IMR-90 (cell line): ENCODE measurements around the gene GRID1. TPM values are rescaled to one million over a fixed set of nuclear protein-coding genes. Genes with fewer than 3 reads are reported as not detected.

ENCODE experiments used
- ATAC-seq: fragments of 200-7000 bp; cut with Tn5 transposase; 2 replicates; pipeline ENCODE4 v1.9.1; 2020; ENCODE audit warnings: low read depth, mild to moderate bottlenecking, moderate library complexity
- BruUV-seq: library from RNA; stranded (reverse); fragments of 400-500 nt; replicated peaks from 2 replicates; lab custom pipeline; 2021; lab: Mats Ljungman, UMichigan
- CTCF ChIA-PET: fragments of 300-600 bp; formaldehyde crosslinking; extraction: SDS; loops from one replicate; lab custom pipeline; 2021; ENCODE audit warnings: antibody characterized with exemption; lab: Yijun Ruan, JAX
- POLR2A ChIA-PET: fragments of 300-600 bp; sonication (Branson Sonifier 250); formaldehyde crosslinking; loops from one replicate; lab custom pipeline; 2022; ENCODE audit warnings: antibody characterized with exemption; ENCODE audit not compliant: unreplicated experiment; lab: Charles Lee
- DNase-seq: peaks from one replicate; pipeline ENCODE4 v3.0.0; 2013
- H2AFZ ChIP-seq: replicated peaks from 2 replicates; pipeline ENCODE3; 2013; ENCODE audit warnings: low read length, mild to moderate bottlenecking; ENCODE audit not compliant: poor library complexity
- H2AK5ac ChIP-seq: 2 replicates; pipeline ENCODE4 v1.6.1; 2013; ENCODE audit warnings: low read depth, low read length, inconsistent platforms
- H2AK9ac ChIP-seq: replicated peaks from 2 replicates; pipeline ENCODE3; 2013; ENCODE audit warnings: mild to moderate bottlenecking, low read depth, low read length, moderate library complexity; ENCODE audit not compliant: poor library complexity
- H2BK120ac ChIP-seq: 2 replicates; pipeline ENCODE4 v1.6.1; 2013; ENCODE audit warnings: low read depth, low read length, inconsistent platforms
- H2BK15ac ChIP-seq: 3 replicates; pipeline ENCODE4 v1.6.1; 2013; ENCODE audit warnings: low read depth, low read length, inconsistent platforms
- H2BK20ac ChIP-seq: 2 replicates; pipeline ENCODE4 v1.6.1; 2013; ENCODE audit warnings: low read depth, mild to moderate bottlenecking, inconsistent platforms, low read length, moderate library complexity
- H2BK5ac ChIP-seq: 2 replicates; pipeline ENCODE4 v1.6.1; 2013; ENCODE audit warnings: mild to moderate bottlenecking, low read depth, low read length, inconsistent platforms; ENCODE audit not compliant: poor library complexity, severe bottlenecking
- H3K14ac ChIP-seq: replicated peaks from 2 replicates; pipeline ENCODE4 v1.6.1; 2013; ENCODE audit warnings: low read depth, low read length, inconsistent platforms
- H3K18ac ChIP-seq: 2 replicates; pipeline ENCODE4 v1.6.1; 2013; ENCODE audit warnings: low read depth, low read length, control low read depth
- H3K23ac ChIP-seq: 2 replicates; pipeline ENCODE4 v1.6.1; 2013; ENCODE audit warnings: low read depth, low read length, inconsistent platforms
- H3K27ac ChIP-seq: 2 replicates; pipeline ENCODE4 v1.5.1; 2013; ENCODE audit warnings: mild to moderate bottlenecking, control low read depth, low read length; ENCODE audit not compliant: insufficient read depth
- H3K27me3 ChIP-seq: 2 replicates; pipeline ENCODE4 v1.6.1; 2013; ENCODE audit warnings: low read length; ENCODE audit not compliant: control insufficient read depth, insufficient read depth
- H3K36me3 ChIP-seq: 2 replicates; pipeline ENCODE4 v1.6.1; 2013; ENCODE audit warnings: low read length, mixed read lengths; ENCODE audit not compliant: control insufficient read depth, insufficient read depth
- H3K4ac ChIP-seq: 2 replicates; pipeline ENCODE4 v1.6.1; 2013; ENCODE audit warnings: low read depth, low read length, inconsistent platforms
- H3K4me1 ChIP-seq: 2 replicates; pipeline ENCODE4 v1.6.1; 2013; ENCODE audit warnings: low read length, mixed read lengths; ENCODE audit not compliant: control insufficient read depth, insufficient read depth
- H3K4me2 ChIP-seq: 2 replicates; pipeline ENCODE4 v1.6.1; 2013; ENCODE audit warnings: low read depth, mild to moderate bottlenecking, control low read depth, low read length, moderate library complexity
- H3K4me3 ChIP-seq: 2 replicates; pipeline ENCODE4 v1.5.1; 2013; ENCODE audit warnings: low read depth, mild to moderate bottlenecking, control low read depth, low read length, moderate library complexity; ENCODE audit not compliant: insufficient read depth
- H3K56ac ChIP-seq: 2 replicates; pipeline ENCODE4 v1.6.1; 2013; ENCODE audit warnings: low read length, inconsistent platforms; ENCODE audit not compliant: insufficient read depth; ENCODE audit errors: extremely low read depth
- H3K79me1 ChIP-seq, 2 experiments: 2 replicates each; pipeline ENCODE4 v1.6.1; 2013; ENCODE audit warnings: low read length in 2 of 2, inconsistent platforms in 1 of 2, low read depth in 1 of 2
- H3K9ac ChIP-seq: 2 replicates; pipeline ENCODE4 v1.6.1; 2013; ENCODE audit warnings: low read depth, low read length, control low read depth
- H3K9me1 ChIP-seq: 2 replicates; pipeline ENCODE4 v1.6.1; 2013; ENCODE audit warnings: low read length, inconsistent platforms; ENCODE audit not compliant: insufficient read depth
- H3K9me3 ChIP-seq: 2 replicates; pipeline ENCODE4 v1.6.1; 2013; ENCODE audit warnings: low read length; ENCODE audit not compliant: control insufficient read depth, insufficient read depth
- H4K20me1 ChIP-seq: 2 replicates; pipeline ENCODE4 v1.6.1; 2013; ENCODE audit warnings: low read length, inconsistent platforms; ENCODE audit not compliant: insufficient read depth
- H4K5ac ChIP-seq: 2 replicates; pipeline ENCODE4 v1.6.1; 2013; ENCODE audit warnings: mild to moderate bottlenecking, low read depth, low read length, control low read depth
- H4K8ac ChIP-seq, 2 experiments: 2 replicates each; pipeline ENCODE4 v1.6.1; 2013; ENCODE audit warnings: low read depth in 2 of 2, low read length in 2 of 2, control low read depth in 1 of 2, inconsistent platforms in 1 of 2
- H4K91ac ChIP-seq: 2 replicates; pipeline ENCODE4 v1.6.1; 2013; ENCODE audit warnings: low read depth, low read length, inconsistent platforms; ENCODE audit not compliant: insufficient read depth
- CHD1 ChIP-seq: IDR thresholded peaks from 2 replicates; pipeline ENCODE4 v1.6.1; 2012; ENCODE audit warnings: low read depth, low read length, improper control_type of control experiment
- FOS ChIP-seq: fragments of 150-350 bp; IDR thresholded peaks from 2 replicates; pipeline ENCODE4 v1.6.1; 2016; ENCODE audit warnings: low read depth, low read length
- MAFK ChIP-seq: IDR thresholded peaks from 2 replicates; pipeline ENCODE4 v1.6.1; 2012; ENCODE audit warnings: low read depth, low read length, improper control_type of control experiment
- MAZ ChIP-seq: IDR thresholded peaks from 2 replicates; pipeline ENCODE4 v1.6.1; 2012; ENCODE audit warnings: low read depth, mild to moderate bottlenecking, low read length, improper control_type of control experiment, moderate library complexity, borderline replicate concordance
- NFE2L2 ChIP-seq: fragments of 150-350 bp; IDR thresholded peaks from 2 replicates; pipeline ENCODE4 v1.6.1; 2016; ENCODE audit warnings: low read depth, mild to moderate bottlenecking, low read length
- POLR2A ChIP-seq: IDR thresholded peaks from 2 replicates; pipeline ENCODE4 v1.6.1; 2012; ENCODE audit warnings: mild to moderate bottlenecking, low read depth, low read length
- RCOR1 ChIP-seq: IDR thresholded peaks from 2 replicates; pipeline ENCODE4 v1.6.1; 2012; ENCODE audit warnings: mild to moderate bottlenecking, low read length, improper control_type of control experiment; ENCODE audit not compliant: insufficient replicate concordance
- RFX5 ChIP-seq: IDR thresholded peaks from 2 replicates; pipeline ENCODE4 v1.8.0; 2012; ENCODE audit warnings: low read depth, mild to moderate bottlenecking, low read length, moderate library complexity
- WGBS, 2 experiments: methylation state at CpG; one replicate each; pipeline versions ENCODE4 v1.1.5 to v1.1.7; 2013; ENCODE audit warnings: missing lambda C conversion rate in 2 of 2; ENCODE audit not compliant: insufficient read length in 1 of 2; ENCODE audit errors: extremely low coverage in 2 of 2; 5-methylcytosine and 5-hydroxymethylcytosine counted together
- dilution Hi-C: fragments of 300-500 bp; cut with HindIII; formaldehyde crosslinking; loops from one replicate; pipeline ENCODE4 v1.14.3; 2018; ENCODE audit warnings: low sequenced_read_pairs; ENCODE audit not compliant: unreplicated experiment
- in situ Hi-C: fragments of 300-500 bp; cut with MboI; formaldehyde crosslinking; loops from 3 replicates; pipeline ENCODE4 v1.14.3; 2019; ENCODE audit warnings: low sequenced_read_pairs, inconsistent platforms, mixed read lengths
- intact Hi-C: fragments of 100-400 bp; cut with micrococcal nuclease; formaldehyde crosslinking; loops from 2 replicates; pipeline ENCODE4 v1.10.0; 2022
- polyA plus RNA-seq, 3 experiments: library from polyadenylated mRNA; depleted of rRNA; stranded (reverse); fragments of >200 nt; gene quantifications; 2 replicates each; pipeline ENCODE4 v1.2.3, GENCODE V29; 2012; ENCODE audit warnings: low replicate concordance in 1 of 3
- total RNA-seq: library from RNA; depleted of rRNA; stranded (reverse); fragments of >200 nt; gene quantifications from 2 replicates; pipeline ENCODE4 v1.2.3, GENCODE V29; 2012
- TF ChIP-seq, protein P1 (sequence below): fragments of 150-350 bp; IDR thresholded peaks from 2 replicates; pipeline ENCODE4 v1.6.1; 2017; ENCODE audit warnings: mild to moderate bottlenecking, antibody characterized with exemption, low read length, low read depth
- TF ChIP-seq, protein P2 (sequence below): conservative IDR thresholded peaks from 2 replicates; pipeline ENCODE4 v1.5.1; 2012; ENCODE audit warnings: mild to moderate bottlenecking, low read depth, low read length, improper control_type of control experiment

Gene GRID1
- total and polyA plus RNA-seq, 2 of the 4 experiments (the other 2 are of a cell fraction): not detected

DNA sequence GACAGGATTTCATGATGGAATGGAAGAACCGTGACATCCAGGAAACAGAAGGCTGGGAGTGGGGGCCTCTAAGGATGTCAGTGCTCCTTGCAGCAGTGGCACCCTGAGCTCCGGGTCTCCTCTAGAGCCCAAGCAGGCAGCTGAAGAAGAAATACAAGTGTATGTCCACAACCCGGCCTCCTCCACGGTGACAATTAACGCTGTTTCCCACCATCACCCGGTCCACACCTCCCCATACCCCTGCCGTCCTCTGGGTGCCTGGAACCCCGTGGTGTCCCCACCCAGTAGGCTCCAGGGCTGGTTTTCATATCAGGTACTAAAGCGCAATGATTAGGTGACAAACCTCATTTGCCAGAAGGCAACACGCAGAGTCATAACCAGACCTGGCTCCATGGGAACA lies 30.3 kb downstream of the GRID1 start:
- H3K4me1 ChIP-seq: no peaks in the 10 kb centered on the region
- no peaks in the 10 kb centered on the region for H3K79me1 ChIP-seq
- H4K8ac ChIP-seq: no peak overlapping the region
- no peak overlapping the region for H4K91ac ChIP-seq
- dilution Hi-C loops (no loop called here), in situ Hi-C loops (no loop called here), intact Hi-C loops (no loop called here)
- H4K5ac ChIP-seq: no peak overlapping the region
- no peak overlapping the region for H3K14ac ChIP-seq
- no peak overlapping the region for H2BK15ac ChIP-seq
- no peak overlapping the region for H3K56ac ChIP-seq
- DNase-seq (no peak), ATAC-seq (no peak)
- H2AFZ ChIP-seq: no peak overlapping the region
- TF ChIP-seq, protein P1, sequence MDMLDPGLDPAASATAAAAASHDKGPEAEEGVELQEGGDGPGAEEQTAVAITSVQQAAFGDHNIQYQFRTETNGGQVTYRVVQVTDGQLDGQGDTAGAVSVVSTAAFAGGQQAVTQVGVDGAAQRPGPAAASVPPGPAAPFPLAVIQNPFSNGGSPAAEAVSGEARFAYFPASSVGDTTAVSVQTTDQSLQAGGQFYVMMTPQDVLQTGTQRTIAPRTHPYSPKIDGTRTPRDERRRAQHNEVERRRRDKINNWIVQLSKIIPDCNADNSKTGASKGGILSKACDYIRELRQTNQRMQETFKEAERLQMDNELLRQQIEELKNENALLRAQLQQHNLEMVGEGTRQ: no peak
- TF ChIP-seq FOS (no peak), POLR2A (no peak), RFX5 (no peak), CHD1 (no peak), NFE2L2 (no peak), RCOR1 (no peak), MAZ (no peak), MAFK (no peak)
- TF ChIP-seq, protein P2, sequence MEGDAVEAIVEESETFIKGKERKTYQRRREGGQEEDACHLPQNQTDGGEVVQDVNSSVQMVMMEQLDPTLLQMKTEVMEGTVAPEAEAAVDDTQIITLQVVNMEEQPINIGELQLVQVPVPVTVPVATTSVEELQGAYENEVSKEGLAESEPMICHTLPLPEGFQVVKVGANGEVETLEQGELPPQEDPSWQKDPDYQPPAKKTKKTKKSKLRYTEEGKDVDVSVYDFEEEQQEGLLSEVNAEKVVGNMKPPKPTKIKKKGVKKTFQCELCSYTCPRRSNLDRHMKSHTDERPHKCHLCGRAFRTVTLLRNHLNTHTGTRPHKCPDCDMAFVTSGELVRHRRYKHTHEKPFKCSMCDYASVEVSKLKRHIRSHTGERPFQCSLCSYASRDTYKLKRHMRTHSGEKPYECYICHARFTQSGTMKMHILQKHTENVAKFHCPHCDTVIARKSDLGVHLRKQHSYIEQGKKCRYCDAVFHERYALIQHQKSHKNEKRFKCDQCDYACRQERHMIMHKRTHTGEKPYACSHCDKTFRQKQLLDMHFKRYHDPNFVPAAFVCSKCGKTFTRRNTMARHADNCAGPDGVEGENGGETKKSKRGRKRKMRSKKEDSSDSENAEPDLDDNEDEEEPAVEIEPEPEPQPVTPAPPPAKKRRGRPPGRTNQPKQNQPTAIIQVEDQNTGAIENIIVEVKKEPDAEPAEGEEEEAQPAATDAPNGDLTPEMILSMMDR: no peak
- POLR2A ChIA-PET: no interaction called here
- 90% methylated on average over 4 of the region's 10 CpGs; no CpG with 5 or more reads in 1 of the 2 experiments for WGBS, 2 experiments
- H3K9me1 ChIP-seq: no peaks in the 10 kb centered on the region
- CTCF ChIA-PET: no interaction called here
- H3K36me3 ChIP-seq: no peaks in the 10 kb centered on the region
- H2BK20ac ChIP-seq: no peak overlapping the region
- H2AK9ac ChIP-seq: no peak overlapping the region
- H3K9me3 ChIP-seq: no peaks in the 10 kb centered on the region
- H3K4me3 ChIP-seq: no peak overlapping the region
- no peak overlapping the region for H3K18ac ChIP-seq
- H3K27me3 ChIP-seq: peaks cover 8% of the 10 kb centered on the region; the same call in 1 of the 2 replicates
- no peak overlapping the region for H2BK5ac ChIP-seq
- no peaks in the 10 kb centered on the region for H4K20me1 ChIP-seq
- no peak overlapping the region for H2AK5ac ChIP-seq
- H3K27ac ChIP-seq: no peak overlapping the region
- no peak overlapping the region for H3K9ac ChIP-seq
- no peak overlapping the region for H2BK120ac ChIP-seq
- no peak overlapping the region for H3K4me2 ChIP-seq
- no peak overlapping the region for H3K4ac ChIP-seq
- BruUV-seq: no TSS peak
- no peak overlapping the region for H3K23ac ChIP-seq
